ENCODE results near the gene SLC7A7. TPM values are rescaled to one million over a fixed set of nuclear protein-coding genes. Genes with fewer than 3 reads are reported as not detected.

Gene SLC7A7
- total and polyA plus RNA-seq, 9 of the 15 experiments (the other 6 are each of a cell fraction or from before 2014, with no cell fraction given): 0.07 to 0.68 (median 0.41) TPM

DNA sequence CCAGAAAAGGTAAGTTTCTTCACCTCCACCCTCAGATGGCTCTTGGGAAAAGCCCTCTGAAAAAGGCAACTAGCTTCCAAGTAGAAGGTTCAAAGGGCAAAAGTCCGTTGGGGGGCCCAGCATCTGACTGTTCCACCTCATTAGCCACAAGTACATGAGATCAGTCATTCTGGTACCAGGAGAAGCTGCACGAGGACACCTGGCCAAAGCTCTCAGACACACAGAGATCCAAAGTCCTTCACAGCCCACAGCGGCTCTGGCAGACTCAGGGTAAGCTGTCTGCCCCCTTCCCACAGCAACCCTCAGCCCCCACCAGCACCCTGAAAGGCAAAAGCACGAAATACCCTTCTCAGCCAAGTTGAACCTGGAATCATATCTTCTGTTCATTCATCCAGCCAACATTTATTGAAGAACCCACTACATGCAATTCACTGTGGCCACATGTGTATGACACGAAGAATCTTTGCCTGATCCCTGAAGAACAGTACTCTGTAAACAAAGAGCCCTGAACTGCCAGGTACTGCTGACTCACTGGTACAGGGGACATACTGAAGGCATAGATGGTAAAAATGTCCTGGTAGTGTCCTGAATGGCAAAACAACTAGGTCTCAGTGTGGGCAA lies 19.0 kb downstream of the SLC7A7 start (continued):
- TF ChIP-seq ELK3 (CRISPR knock-in tag; IDR thresholded peaks at IDR 0.05) (no peak), RBM17 (IDR thresholded peaks at IDR 0.05; ENCODE audit: borderline replicate concordance, low read depth, low read length) (no peak), NR2F6 (CRISPR knock-in tag; IDR thresholded peaks at IDR 0.05) (no peak), PHTF2 (CRISPR knock-in tag; IDR thresholded peaks at IDR 0.05) (no peak), ARID3B (CRISPR knock-in tag; IDR thresholded peaks at IDR 0.05; ENCODE audit: borderline replicate concordance) (no peak), KHSRP (IDR thresholded peaks at IDR 0.05) (no peak), SMARCA5 (IDR thresholded peaks at IDR 0.05) (no peak; the same call in 1 of the 2 replicates), ARID1B (IDR thresholded peaks at IDR 0.05) (peak; percentile 55), NFE2 (IDR thresholded peaks at IDR 0.05; ENCODE audit: low read depth) (peak; percentile 86), SRSF9 (IDR thresholded peaks at IDR 0.05; ENCODE audit: borderline replicate concordance, low read depth, low read length) (no peak), JUND (IDR thresholded peaks at IDR 0.05; ENCODE audit: borderline replicate concordance, low read depth, low read length) (peak; percentile 34; the same call in 1 of the 2 replicates), JUND (tag; IDR thresholded peaks at IDR 0.05; ENCODE audit: borderline replicate concordance, low read depth, low read length) (no peak; the same call in 2 of the 3 replicates), HSF4 (CRISPR knock-in tag; IDR thresholded peaks at IDR 0.05; ENCODE audit: borderline replicate concordance) (no peak), HDAC2 (IDR thresholded peaks at IDR 0.05) (no peak), PHB (CRISPR knock-in tag; IDR thresholded peaks at IDR 0.05) (no peak), ZNF586 (CRISPR knock-in tag; conservative IDR thresholded peaks at IDR 0.05) (no peak), GABPB1 (CRISPR knock-in tag; IDR thresholded peaks at IDR 0.05) (no peak), ZBTB17 (CRISPR knock-in tag; IDR thresholded peaks at IDR 0.05) (no peak), MAZ (CRISPR knock-in tag; conservative IDR thresholded peaks at IDR 0.05 in 1 of 2, IDR thresholded peaks at IDR 0.05 in 1 of 2) (no peak), FOXM1 (IDR thresholded peaks at IDR 0.05; ENCODE audit: low read depth) (no peak), FOXM1 (CRISPR knock-in tag; IDR thresholded peaks at IDR 0.05; ENCODE audit: low read depth) (no peak), ZNF217 (CRISPR knock-in tag; IDR thresholded peaks at IDR 0.05) (no peak), ZNF24 (IDR thresholded peaks at IDR 0.05) (0 out of 2 replicates have a peak, but pooled peaks have one; percentile 21)
- TF ChIP-seq, protein P1, sequence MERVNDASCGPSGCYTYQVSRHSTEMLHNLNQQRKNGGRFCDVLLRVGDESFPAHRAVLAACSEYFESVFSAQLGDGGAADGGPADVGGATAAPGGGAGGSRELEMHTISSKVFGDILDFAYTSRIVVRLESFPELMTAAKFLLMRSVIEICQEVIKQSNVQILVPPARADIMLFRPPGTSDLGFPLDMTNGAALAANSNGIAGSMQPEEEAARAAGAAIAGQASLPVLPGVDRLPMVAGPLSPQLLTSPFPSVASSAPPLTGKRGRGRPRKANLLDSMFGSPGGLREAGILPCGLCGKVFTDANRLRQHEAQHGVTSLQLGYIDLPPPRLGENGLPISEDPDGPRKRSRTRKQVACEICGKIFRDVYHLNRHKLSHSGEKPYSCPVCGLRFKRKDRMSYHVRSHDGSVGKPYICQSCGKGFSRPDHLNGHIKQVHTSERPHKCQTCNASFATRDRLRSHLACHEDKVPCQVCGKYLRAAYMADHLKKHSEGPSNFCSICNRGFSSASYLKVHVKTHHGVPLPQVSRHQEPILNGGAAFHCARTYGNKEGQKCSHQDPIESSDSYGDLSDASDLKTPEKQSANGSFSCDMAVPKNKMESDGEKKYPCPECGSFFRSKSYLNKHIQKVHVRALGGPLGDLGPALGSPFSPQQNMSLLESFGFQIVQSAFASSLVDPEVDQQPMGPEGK (CRISPR knock-in tag; IDR thresholded peaks at IDR 0.05; ENCODE audit: borderline replicate concordance): no peak
- TF ChIP-seq, protein P2, sequence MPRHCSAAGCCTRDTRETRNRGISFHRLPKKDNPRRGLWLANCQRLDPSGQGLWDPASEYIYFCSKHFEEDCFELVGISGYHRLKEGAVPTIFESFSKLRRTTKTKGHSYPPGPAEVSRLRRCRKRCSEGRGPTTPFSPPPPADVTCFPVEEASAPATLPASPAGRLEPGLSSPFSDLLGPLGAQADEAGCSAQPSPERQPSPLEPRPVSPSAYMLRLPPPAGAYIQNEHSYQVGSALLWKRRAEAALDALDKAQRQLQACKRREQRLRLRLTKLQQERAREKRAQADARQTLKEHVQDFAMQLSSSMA (CRISPR knock-in tag; IDR thresholded peaks at IDR 0.05): no peak
